ENCODE results near the gene LIPI.
"Not testable (repeated sequence)": the region's sequence is repeated elsewhere in the genome, so short reads cannot be mapped to it uniquely, and the experiment has no call there.

DNA sequence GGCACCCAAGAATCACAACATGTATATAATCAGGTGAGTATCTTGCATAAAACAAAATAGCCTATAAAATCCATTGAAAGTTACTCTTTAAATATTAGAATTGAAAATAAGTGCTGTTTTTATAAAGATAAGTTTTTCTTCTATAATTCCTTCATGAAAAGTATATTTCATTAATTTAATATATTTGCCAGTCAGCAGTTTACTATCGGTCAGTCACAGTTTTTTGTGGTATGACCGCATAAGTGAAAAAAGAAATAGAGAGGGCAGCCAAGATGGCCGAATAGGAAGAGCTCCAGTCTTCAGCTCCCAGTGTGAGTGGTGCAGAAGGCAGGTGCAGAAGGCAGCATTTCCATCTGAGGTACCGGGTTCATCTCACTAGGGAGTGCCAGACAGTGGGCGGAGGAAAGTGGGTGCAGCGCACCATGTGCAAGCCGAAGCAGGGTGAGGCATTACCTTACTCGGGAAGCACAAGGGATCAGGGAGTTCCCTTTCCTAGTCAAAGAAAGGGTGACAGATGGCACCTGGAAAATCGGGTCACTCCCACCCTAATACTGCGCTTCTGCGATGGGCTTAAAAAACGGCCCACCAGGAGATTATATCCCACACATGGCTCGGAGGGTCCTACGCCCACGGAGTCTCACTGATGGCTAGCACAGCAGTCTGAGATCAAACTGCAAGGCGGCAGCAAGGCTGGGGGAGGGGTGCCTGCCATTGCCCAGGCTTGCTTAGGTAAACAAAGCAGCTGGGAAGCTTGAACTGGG lies 44.1 kb downstream of the LIPI start:
- not testable (repeated sequence) for TF ChIP-seq YY1 (IDR thresholded peaks at IDR 0.05; ENCODE audit: insufficient read depth, insufficient read length); ZNF274 (IDR thresholded peaks at IDR 0.05; ENCODE audit: low read depth, low read length); SUZ12 (IDR thresholded peaks at IDR 0.05; ENCODE audit: extremely low read depth, insufficient read depth, insufficient read length)
